ENCODE measurements around the gene RELN.
A peak's percentile ranks its signal among the peaks of the same experiment; 100 is the strongest.
"Not testable (repeated sequence)": the region's sequence is repeated elsewhere in the genome, so short reads cannot be mapped to it uniquely, and the experiment has no call there.

Gene RELN

DNA sequence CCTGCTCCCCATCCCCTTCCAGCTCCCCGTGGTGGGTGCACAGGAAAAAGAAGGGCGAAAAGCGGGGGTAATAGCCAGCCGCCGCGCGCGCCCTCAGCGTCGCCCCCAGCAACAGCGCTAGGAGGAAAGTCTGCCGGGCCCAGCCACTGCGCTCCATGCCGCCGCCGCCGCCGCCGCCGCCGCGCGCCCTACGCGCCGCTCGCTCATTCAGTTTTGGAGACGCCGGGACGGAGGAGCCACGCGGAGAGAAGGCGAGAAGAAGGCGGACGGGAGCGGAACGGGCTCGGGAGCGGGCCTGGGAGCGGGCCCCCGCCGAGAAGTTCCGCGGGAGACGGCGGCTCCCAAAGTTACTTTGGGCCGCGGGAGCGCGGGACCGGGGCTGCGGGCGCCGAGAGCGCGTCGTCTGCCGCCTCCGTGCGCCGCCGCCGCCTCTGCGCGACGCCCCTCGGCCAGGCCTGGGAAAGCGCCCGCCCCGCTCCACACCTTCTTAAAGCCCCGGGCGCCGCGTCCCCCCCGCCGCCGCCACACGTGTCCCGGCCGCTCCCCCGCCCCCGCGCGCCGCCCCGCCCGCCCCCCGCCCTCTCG is at the start of gene RELN:
Gene RELN (minus strand): TSS at position 459 of the 585 bp plus-strand sequence. CDS start 302 bp downstream, at position 157.
- TF ChIP-seq ZNF274 (IDR thresholded peaks at IDR 0.05; ENCODE audit: low read depth, low read length), result no peak
- H3K4me3 ChIP-seq (ENCODE audit: low read length), result peak within 1 kb of the TSS; percentile 14; the same call in 1 of the 2 replicates

DNA sequence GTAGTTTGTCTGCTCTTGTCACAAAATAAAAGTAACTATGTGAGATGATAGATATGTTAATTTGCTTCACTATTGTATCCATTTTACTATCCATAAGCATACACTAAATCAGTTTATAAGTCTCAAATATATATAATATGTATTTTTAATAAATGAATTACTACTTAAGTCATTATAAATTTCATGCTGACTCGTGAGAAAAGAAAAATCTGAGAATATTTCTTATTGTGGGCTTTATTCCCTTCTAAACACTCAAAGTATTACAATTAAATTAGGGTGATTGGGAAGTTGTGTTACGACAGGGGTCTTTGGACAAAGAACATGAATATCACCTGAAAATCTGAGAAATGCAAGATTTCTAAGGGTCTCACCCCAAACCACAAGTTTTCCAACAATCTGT is 48.7 kb upstream of the RELN start:
- TF ChIP-seq ZNF274 (IDR thresholded peaks at IDR 0.05; ENCODE audit: low read depth, low read length), result no peak
- H3K4me3 ChIP-seq (ENCODE audit: low read length), result no peak overlapping the region

DNA sequence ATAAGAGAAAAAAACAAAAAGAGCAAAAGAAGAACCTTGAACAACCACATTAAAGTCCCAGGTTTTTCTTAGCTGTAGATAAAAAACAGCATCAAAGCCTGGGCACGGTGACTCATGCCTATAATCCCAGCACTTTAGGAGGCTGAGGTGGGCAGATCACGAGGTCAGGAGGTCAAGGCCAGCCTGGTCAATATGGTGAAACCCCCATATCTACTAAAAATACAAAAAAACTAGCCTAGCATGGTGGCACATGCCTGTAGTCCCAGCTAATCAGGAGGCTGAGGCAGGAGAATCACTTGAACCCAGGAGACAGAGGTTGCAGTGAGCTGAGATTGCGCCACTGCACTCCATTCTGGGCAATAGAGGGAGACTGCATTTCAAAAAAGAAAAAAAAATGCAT is 47.4 kb upstream of the RELN start:
- H3K4me3 ChIP-seq (ENCODE audit: low read length), result not testable (repeated sequence)

DNA sequence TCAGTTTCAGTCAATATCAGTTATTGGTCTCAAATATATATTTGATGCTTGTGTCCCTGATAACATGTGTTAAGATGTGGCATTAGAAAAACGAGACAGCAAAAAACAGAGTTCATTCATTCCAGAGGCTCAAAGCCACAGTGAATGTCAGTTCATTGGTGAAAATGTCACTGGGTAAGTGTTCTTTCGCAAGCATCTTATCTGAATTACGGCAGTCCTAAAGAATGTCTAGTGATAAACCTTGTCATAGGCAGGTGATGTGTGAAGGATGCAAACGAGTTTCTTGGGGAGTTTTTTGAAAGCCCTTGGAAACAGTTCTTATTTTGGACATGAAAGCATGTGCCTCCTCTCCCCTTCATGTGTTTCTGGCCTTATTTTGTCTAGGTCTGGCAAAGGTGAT is 45.9 kb upstream of the RELN start:
- TF ChIP-seq ZNF274 (IDR thresholded peaks at IDR 0.05; ENCODE audit: low read depth, low read length), result no peak
- no peak overlapping the region for H3K4me3 ChIP-seq (ENCODE audit: low read length)

- no peak overlapping the region for H3K4me3 ChIP-seq (ENCODE audit: low read length)
- no peak for TF ChIP-seq ZNF274 (IDR thresholded peaks at IDR 0.05; ENCODE audit: low read depth, low read length)
These were observed 45.2 kb upstream of the RELN start for GRCh38 chr7:104034679-104035078.

DNA sequence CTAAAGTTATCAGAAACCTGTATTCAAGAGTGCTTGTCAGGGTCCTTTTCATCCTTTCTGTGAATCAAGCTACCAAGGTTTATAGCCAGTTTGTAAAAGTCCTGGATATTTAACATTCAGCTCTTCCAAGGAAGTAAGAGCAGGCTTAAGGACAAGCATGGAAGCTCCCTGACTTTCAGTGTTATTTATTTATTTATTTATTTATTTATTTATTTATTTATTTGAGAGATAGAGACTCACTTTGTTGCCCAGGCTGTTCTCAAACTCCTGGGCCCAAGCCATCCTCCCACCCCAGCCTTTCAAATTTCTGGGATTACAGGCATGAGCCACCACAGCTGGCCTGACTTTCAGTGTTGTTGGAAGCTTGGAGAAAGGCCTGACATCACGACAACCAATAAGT is 44.4 kb upstream of the RELN start:
- no peak for TF ChIP-seq ZNF274 (IDR thresholded peaks at IDR 0.05; ENCODE audit: low read depth, low read length)
- no peak overlapping the region for H3K4me3 ChIP-seq (ENCODE audit: low read length)

DNA sequence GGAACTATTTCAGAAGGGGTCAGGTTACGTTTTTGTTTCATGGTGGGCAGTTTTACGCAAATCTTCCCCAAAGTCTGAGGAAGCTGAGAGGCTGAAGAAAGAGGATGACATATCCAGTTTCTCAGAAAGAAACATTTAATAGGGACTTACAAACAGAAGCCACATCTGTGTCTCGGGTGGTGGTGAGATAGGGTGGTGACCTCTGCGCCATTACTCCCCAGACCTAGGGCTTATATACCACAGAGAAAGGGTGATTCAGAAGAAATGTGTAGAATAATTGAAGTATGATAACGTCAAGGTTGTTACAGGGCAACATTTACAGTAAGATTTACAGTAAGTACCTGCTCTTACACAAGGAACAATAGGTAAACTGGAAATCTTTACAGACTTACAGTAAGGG is 43.0 kb upstream of the RELN start:
- no peak for TF ChIP-seq ZNF274 (IDR thresholded peaks at IDR 0.05; ENCODE audit: low read depth, low read length)

DNA sequence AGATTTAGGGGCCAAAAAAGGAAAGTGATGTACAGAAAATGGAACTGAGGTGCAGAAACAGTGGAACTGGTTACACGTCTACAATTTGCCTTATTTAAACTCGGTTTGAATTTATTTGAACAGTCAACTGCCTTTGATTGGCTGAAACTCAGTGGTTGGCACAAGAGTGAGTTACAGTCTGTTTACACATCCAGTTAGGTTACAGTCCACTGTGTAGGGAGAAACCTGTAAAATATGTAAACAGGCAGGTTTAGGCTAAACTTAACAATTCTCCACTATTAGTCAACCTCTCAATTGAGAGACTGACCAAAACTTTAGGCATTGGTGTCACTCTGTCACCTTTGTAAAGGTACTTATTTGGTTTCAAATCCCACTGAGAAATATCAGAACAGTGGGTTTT is 40.3 kb upstream of the RELN start:
- H3K4me3 ChIP-seq (ENCODE audit: low read length), result no peak overlapping the region
- no peak for TF ChIP-seq ZNF274 (IDR thresholded peaks at IDR 0.05; ENCODE audit: low read depth, low read length)

More for the DNA sequence above, 43.0 kb upstream of the RELN start:
- no peak overlapping the region for H3K4me3 ChIP-seq (ENCODE audit: low read length)

DNA sequence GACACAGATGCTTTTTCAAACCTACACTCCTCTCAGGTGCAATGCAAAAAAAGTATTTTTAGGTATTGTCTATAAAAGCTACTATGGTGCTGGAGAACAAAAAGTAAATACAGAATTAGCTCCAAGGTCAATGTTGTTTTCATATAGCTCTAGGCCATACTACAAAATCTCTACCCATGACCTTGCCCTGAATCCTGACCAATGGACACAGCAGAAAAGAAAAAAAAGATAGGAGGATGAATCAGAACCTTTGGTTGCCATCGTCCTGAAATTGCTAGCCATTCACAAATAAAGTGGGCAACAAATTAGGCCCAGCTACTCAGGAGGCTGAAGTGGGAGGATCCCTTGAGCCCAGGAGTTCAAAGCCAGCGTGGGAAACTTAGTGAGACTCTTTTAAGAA is 35.2 kb upstream of the RELN start:
- no peak overlapping the region for H3K4me3 ChIP-seq (ENCODE audit: low read length)
- TF ChIP-seq ZNF274 (IDR thresholded peaks at IDR 0.05; ENCODE audit: low read depth, low read length), result no peak

GRCh38 chr7:104023100-104023499 is 33.6 kb upstream of the RELN start:
- TF ChIP-seq ZNF274 (IDR thresholded peaks at IDR 0.05; ENCODE audit: low read depth, low read length), result no peak
- no peak overlapping the region for H3K4me3 ChIP-seq (ENCODE audit: low read length)

- no peak overlapping the region for H3K4me3 ChIP-seq (ENCODE audit: low read length)
- TF ChIP-seq ZNF274 (IDR thresholded peaks at IDR 0.05; ENCODE audit: low read depth, low read length), result no peak
These were observed 29.0 kb upstream of the RELN start for GRCh38 chr7:104018425-104018824.

DNA sequence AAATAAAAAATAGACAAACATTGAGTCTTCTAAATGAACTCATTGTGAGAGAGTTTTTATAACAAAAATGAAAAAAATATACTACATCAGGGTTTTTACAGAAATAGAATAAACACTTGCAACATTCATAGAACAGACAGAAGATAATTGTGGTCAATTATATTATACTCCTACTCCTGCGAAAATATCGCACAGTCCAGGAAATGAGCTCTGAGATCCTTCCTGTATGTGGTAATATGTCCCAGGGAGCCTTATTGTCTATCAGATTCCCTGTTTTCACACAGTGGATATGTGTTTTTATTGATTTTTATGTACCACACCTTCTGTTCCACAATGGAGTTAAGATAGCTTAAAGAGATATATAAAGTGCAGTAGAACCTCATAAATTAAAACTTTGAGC is 27.5 kb upstream of the RELN start:
- H3K4me3 ChIP-seq (ENCODE audit: low read length), result no peak overlapping the region
- no peak for TF ChIP-seq ZNF274 (IDR thresholded peaks at IDR 0.05; ENCODE audit: low read depth, low read length)

DNA sequence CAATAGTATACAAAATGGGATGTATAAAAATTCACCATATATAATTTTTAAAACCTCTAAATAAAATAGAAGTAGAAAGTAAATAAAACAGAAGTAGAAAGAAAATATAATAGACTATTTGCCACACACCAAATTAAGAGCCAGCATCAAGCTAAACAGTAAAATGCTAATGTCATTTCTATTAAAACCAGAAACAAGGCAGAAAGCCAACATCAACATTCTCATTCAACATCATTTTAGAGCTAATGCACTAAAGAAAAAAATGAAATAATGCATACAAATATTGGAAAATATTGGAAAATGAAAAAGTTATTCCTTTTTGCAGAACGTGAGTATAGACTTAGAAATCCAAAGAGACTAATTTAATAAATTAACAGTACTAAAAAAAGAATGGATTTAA is 23.4 kb upstream of the RELN start:
- no peak overlapping the region for H3K4me3 ChIP-seq (ENCODE audit: low read length)
- no peak for TF ChIP-seq ZNF274 (IDR thresholded peaks at IDR 0.05; ENCODE audit: low read depth, low read length)

DNA sequence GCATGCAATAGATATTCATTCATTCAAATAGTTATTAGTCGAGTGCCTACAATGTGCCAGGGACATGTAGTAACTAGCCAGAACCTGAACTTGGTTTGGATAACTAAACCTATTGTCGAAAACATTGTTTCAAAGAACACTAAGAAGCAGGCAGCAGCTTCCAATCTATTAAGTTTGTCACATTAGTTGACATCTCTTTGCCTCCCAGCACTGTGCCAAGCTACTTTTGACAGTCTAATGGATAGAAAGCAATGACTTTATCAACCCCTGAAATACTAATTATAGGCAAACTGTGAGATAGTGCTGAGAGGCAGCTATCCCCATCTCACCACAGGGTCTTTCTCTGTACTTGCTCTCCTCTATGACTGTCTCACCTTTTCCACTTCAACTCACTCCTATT is 22.4 kb upstream of the RELN start:
- TF ChIP-seq ZNF274 (IDR thresholded peaks at IDR 0.05; ENCODE audit: low read depth, low read length), result no peak
- H3K4me3 ChIP-seq (ENCODE audit: low read length), result no peak overlapping the region

- H3K4me3 ChIP-seq (ENCODE audit: low read length), result no peak overlapping the region
- no peak for TF ChIP-seq ZNF274 (IDR thresholded peaks at IDR 0.05; ENCODE audit: low read depth, low read length)
These were observed 20.8 kb upstream of the RELN start for GRCh38 chr7:104010052-104010909.
